A549 (cell line): ENCODE measurements around the gene PHF10. TPM values are rescaled to one million over a fixed set of nuclear protein-coding genes. Genes with fewer than 3 reads are reported as not detected.

Source experiments
- ATAC-seq, 2 experiments: fragments of 200-7000 bp in 1 of 2; fragments of >200 bp in 1 of 2; cut with Nextera tagmentation in 1 of 2; cut with Tn5 transposase in 1 of 2; 3 replicates each; pipeline versions ENCODE4 v1.8.0 to v1.9.1; 2018 to 2020; ENCODE audit warnings: mild to moderate bottlenecking in 1 of 2, moderate library complexity in 1 of 2
- CTCF ChIA-PET: fragments of 300-600 bp; sonication (Branson Sonifier 250); formaldehyde crosslinking; extraction: SDS; loops from one replicate; lab custom pipeline; 2021; ENCODE audit warnings: antibody characterized with exemption, inconsistent platforms; lab: Yijun Ruan, JAX
- POLR2A ChIA-PET: fragments of 350-600 bp; formaldehyde crosslinking; extraction: SDS; loops from one replicate; lab custom pipeline; 2021; ENCODE audit warnings: antibody characterized with exemption, inconsistent platforms; lab: Yijun Ruan, JAX
- DNase-seq, 2 experiments: peaks; one replicate each; pipeline versions ENCODE4 v3.0.0 to v3.0.0-alpha.2; 2011 to 2016; ENCODE audit warnings: low read depth in 1 of 2, low spot score in 1 of 2
- FAIRE-seq: peaks from 2 replicates; lab custom pipeline; 2011; peaks lifted over from hg19 to GRCh38; lab: Jason Lieb, UNC
- H3K27ac ChIP-seq, 2 experiments: fragments of >200 bp; sonication (Bioruptor Twin); formaldehyde crosslinking; 3 replicates each; pipeline ENCODE4 v1.5.1; 2016 to 2017
- H3K4me1 ChIP-seq: fragments of >200 bp; sonication (Bioruptor Twin); formaldehyde crosslinking; 3 replicates; pipeline ENCODE4 v1.6.1; 2016
- H3K4me2 ChIP-seq: fragments of >200 bp; sonication (Bioruptor Twin); formaldehyde crosslinking; 3 replicates; pipeline ENCODE4 v1.6.1; 2016
- H3K4me3 ChIP-seq: fragments of >200 bp; sonication (Bioruptor Twin); formaldehyde crosslinking; 3 replicates; pipeline ENCODE4 v1.5.1; 2016
- H3K9me3 ChIP-seq: fragments of >200 bp; sonication (Bioruptor Twin); formaldehyde crosslinking; 3 replicates; pipeline ENCODE4 v1.6.1; 2016
- ATOH8 ChIP-seq: fragments of 250-450 bp; sonication (Bioruptor Pico); IDR thresholded peaks from 2 replicates; pipeline ENCODE4 v1.5.0; 2020; ENCODE audit warnings: low read depth, mild to moderate bottlenecking, moderate library complexity
- BHLHE40 ChIP-seq: IDR thresholded peaks from 2 replicates; pipeline ENCODE4 v1.6.1; 2012; ENCODE audit warnings: low read depth, low read length, inconsistent platforms
- CBX2 ChIP-seq: fragments of 200-600 bp; sonication (generic); IDR thresholded peaks from 2 replicates; pipeline ENCODE4 v1.6.1; 2016; ENCODE audit warnings: low read depth, mild to moderate bottlenecking, borderline replicate concordance
- E2F6 ChIP-seq: IDR thresholded peaks from 2 replicates; pipeline ENCODE4 v1.6.1; 2012; ENCODE audit warnings: low read depth, borderline replicate concordance
- EHF ChIP-seq: fragments of 250-450 bp; sonication (Bioruptor Pico); IDR thresholded peaks from 2 replicates; pipeline ENCODE4 v1.5.0; 2020; ENCODE audit warnings: mild to moderate bottlenecking
- EHMT2 ChIP-seq: fragments of 200-600 bp; sonication (generic); IDR thresholded peaks from 2 replicates; pipeline ENCODE4 v1.6.1; 2016; ENCODE audit warnings: antibody characterized with exemption, low read depth, mild to moderate bottlenecking, moderate library complexity
- ESRRA ChIP-seq: fragments of 150-350 bp; IDR thresholded peaks from 2 replicates; pipeline ENCODE4 v1.6.1; 2014; ENCODE audit warnings: mild to moderate bottlenecking, low read length, borderline replicate concordance
- HDAC2 ChIP-seq: fragments of 200-600 bp; sonication (generic); IDR thresholded peaks from 2 replicates; pipeline ENCODE4 v1.6.1; 2016
- HEYL ChIP-seq: fragments of 250-450 bp; sonication (Bioruptor Pico); IDR thresholded peaks from 2 replicates; pipeline ENCODE4 v1.8.0; 2021; ENCODE audit warnings: mild to moderate bottlenecking, moderate library complexity
- HOXB5 ChIP-seq: fragments of 250-450 bp; sonication (Bioruptor Pico); IDR thresholded peaks from 2 replicates; pipeline ENCODE4 v1.5.0; 2020; ENCODE audit warnings: mild to moderate bottlenecking, moderate library complexity
- JUN ChIP-seq, 2 experiments: fragments of >200 bp; sonication (Bioruptor Twin); formaldehyde crosslinking; IDR thresholded peaks; 2 replicates in 1 of 2; 3 replicates in 1 of 2; pipeline ENCODE4 v1.6.1; 2016 to 2017
- KDM1A ChIP-seq: fragments of 200-600 bp; sonication (generic); IDR thresholded peaks from 2 replicates; pipeline ENCODE4 v1.6.1; 2016; ENCODE audit warnings: low read depth, mild to moderate bottlenecking
- MAZ ChIP-seq: fragments of 150-350 bp; IDR thresholded peaks from 2 replicates; pipeline ENCODE4 v1.6.1; 2014; ENCODE audit warnings: antibody characterized with exemption, low read depth, low read length, borderline replicate concordance
- MYC ChIP-seq: IDR thresholded peaks from 2 replicates; pipeline ENCODE4 v1.6.1; 2012; ENCODE audit warnings: mild to moderate bottlenecking, inconsistent platforms, low read length, improper control_type of control experiment, borderline replicate concordance
- NPAS2 ChIP-seq: fragments of 250-450 bp; sonication (Bioruptor Pico); IDR thresholded peaks from 2 replicates; pipeline ENCODE4 v1.8.0; 2022; ENCODE audit warnings: mild to moderate bottlenecking, moderate library complexity, borderline replicate concordance
- POLR2A ChIP-seq: IDR thresholded peaks from 2 replicates; pipeline ENCODE4 v1.6.1; 2012; ENCODE audit warnings: mild to moderate bottlenecking, low read length
- POLR2AphosphoS2 ChIP-seq: conservative IDR thresholded peaks from 2 replicates; pipeline ENCODE4 v1.6.1; 2012; ENCODE audit warnings: low read length, improper control_type of control experiment, inconsistent platforms
- RCOR1 ChIP-seq: fragments of 150-350 bp; IDR thresholded peaks from 2 replicates; pipeline ENCODE4 v1.6.1; 2014; ENCODE audit warnings: antibody characterized with exemption, low read length, low read depth
- SMC3 ChIP-seq: fragments of >200 bp; sonication (Bioruptor Twin); formaldehyde crosslinking; IDR thresholded peaks from 3 replicates; pipeline ENCODE4 v1.6.1; 2018; ENCODE audit warnings: inconsistent platforms
- TFCP2L1 ChIP-seq: fragments of 250-450 bp; sonication (Bioruptor Pico); IDR thresholded peaks from 2 replicates; pipeline ENCODE4 v1.5.0; 2021; ENCODE audit warnings: mild to moderate bottlenecking
- USF2 ChIP-seq: fragments of 450-650 bp; IDR thresholded peaks from 2 replicates; pipeline ENCODE4 v1.6.1; 2014; ENCODE audit warnings: antibody characterized with exemption
- ZC3H11A ChIP-seq: fragments of 450-650 bp; IDR thresholded peaks from 2 replicates; pipeline ENCODE4 v1.6.1; 2014; ENCODE audit warnings: antibody characterized with exemption, mild to moderate bottlenecking
- ZSCAN20 ChIP-seq: fragments of 250-450 bp; sonication (Bioruptor Pico); IDR thresholded peaks from 2 replicates; pipeline ENCODE4 v1.8.0; 2022; ENCODE audit warnings: mild to moderate bottlenecking, moderate library complexity
- WGBS: methylation state at CpG from one replicate; pipeline ENCODE4 v1.1.6; 2017; ENCODE audit errors: missing lambda C conversion rate; 5-methylcytosine and 5-hydroxymethylcytosine counted together
- polyA plus RNA-seq, 4 experiments: library from polyadenylated mRNA; depleted of rRNA in 3 of 4; stranded (reverse); fragments of >200 nt; fragmentation: RNase III in 1 of 4; extraction: RNeasy Plus Mini Kit Qiagen cat#74134 plus additional on column Dnase treatment in 1 of 4; gene quantifications; 2 replicates in 3 of 4; 3 replicates in 1 of 4; pipeline ENCODE4 v1.2.3, GENCODE V29; 2011 to 2017

The PHF10 gene
- polyA plus RNA-seq, 2 of the 4 experiments (the other 2 are of a cell fraction) = 21.9 to 29.6 TPM

GRCh38 chr6:169723200-169723909, 945 bp downstream of the PHF10 start:
- ATAC-seq (peak; percentile 48 to 65), FAIRE-seq (no peak), DNase-seq (peak; percentile 25 to 66)
- TF ChIP-seq JUN (IDR thresholded peaks at IDR 0.05) (0 out of 5 replicates have a peak, but pooled peaks of 1 of the 2 experiments have one; percentile 6), ESRRA (no peak), POLR2A (no peak; the same call in 1 of the 2 replicates), RCOR1 (no peak)
- ChIA-PET POLR2A (interaction anchor here (1.8 to 2.8 kb wide), 2 partner anchors 21 to 28 kb away, joined by 5 to 13 read pairs; partner anchors contain the start of genes C6orf120, ERMARD and WDR27), CTCF (no interaction called here)
- Histone ChIP-seq H3K4me3 (peak overlapping the region; percentile 77), H3K27ac (peak overlapping the region; percentile 88 to 99), H3K9me3 (no peaks in the 10 kb centered on the region), H3K4me1 (peaks cover 29% of the 10 kb centered on the region), H3K4me2 (peak overlapping the region; percentile 90)
- under 1% methylated on average over 20 of the region's 70 CpGs for WGBS

GRCh38 chr6:169722362-169723199, 1.7 kb downstream of the PHF10 start:
- no peak for FAIRE-seq
- 5% methylated on average over 19 of the region's 22 CpGs for WGBS
- Histone ChIP-seq H3K4me2 (peak overlapping the region; percentile 90), H3K27ac (peak overlapping the region; percentile 88 to 99), H3K4me1 (peaks cover 29% of the 10 kb centered on the region), H3K9me3 (no peaks in the 10 kb centered on the region), H3K4me3 (peak overlapping the region; percentile 77)
- peak in 1 of 2 experiments; percentile 70; a peak in 3 of 6 replicates for ATAC-seq
- CTCF ChIA-PET = no interaction called here
- DNase-seq = peak in 1 of 2 experiments; percentile 40
- POLR2A ChIA-PET = interaction anchor here (1.8 to 2.8 kb wide), 2 partner anchors 21 to 29 kb away, joined by 5 to 13 read pairs; partner anchors contain the start of genes C6orf120, ERMARD and WDR27
- TF ChIP-seq ZSCAN20 (CRISPR knock-in tag) = no peak
- no peak for TF ChIP-seq HEYL (CRISPR knock-in tag)
- no peak for TF ChIP-seq BHLHE40
- no peak for TF ChIP-seq E2F6
- TF ChIP-seq HDAC2 = no peak
- TF ChIP-seq MYC = no peak

GRCh38 chr6:169720207-169720855, 4.0 kb downstream of the PHF10 start:
- ATAC-seq (no peak), DNase-seq (no peak), FAIRE-seq (no peak)
- peaks cover 24% of the 10 kb centered on the region for H3K4me1 ChIP-seq
- CTCF ChIA-PET = no interaction called here
- no peak overlapping the region for H3K27ac ChIP-seq
- WGBS = 96% methylated on average over 3 of the region's 3 CpGs
- TF ChIP-seq NPAS2 (no peak), HEYL (CRISPR knock-in tag) (no peak), ATOH8 (CRISPR knock-in tag) (no peak), POLR2AphosphoS2 (no peak), EHF (CRISPR knock-in tag) (no peak), KDM1A (no peak), MAZ (no peak), MYC (no peak), CBX2 (no peak), HDAC2 (no peak), TFCP2L1 (CRISPR knock-in tag) (no peak), EHMT2 (no peak), HOXB5 (no peak), USF2 (no peak), SMC3 (no peak), RCOR1 (no peak), ZC3H11A (no peak)
- no peaks in the 10 kb centered on the region for H3K9me3 ChIP-seq
- POLR2A ChIA-PET = no interaction called here
- H3K4me3 ChIP-seq = no peak overlapping the region
- H3K4me2 ChIP-seq = no peak overlapping the region
